GM11168 (cell line): Measurements from ENCODE around the gene GALNS.

ENCODE experiments used
- in situ Hi-C: fragments of 300-500 bp; cut with MboI; formaldehyde crosslinking; loops from one replicate; pipeline ENCODE4 v1.12.0; 2022; ENCODE audit warnings: low sequenced_read_pairs; ENCODE audit not compliant: unreplicated experiment

GALNS gene

DNA sequence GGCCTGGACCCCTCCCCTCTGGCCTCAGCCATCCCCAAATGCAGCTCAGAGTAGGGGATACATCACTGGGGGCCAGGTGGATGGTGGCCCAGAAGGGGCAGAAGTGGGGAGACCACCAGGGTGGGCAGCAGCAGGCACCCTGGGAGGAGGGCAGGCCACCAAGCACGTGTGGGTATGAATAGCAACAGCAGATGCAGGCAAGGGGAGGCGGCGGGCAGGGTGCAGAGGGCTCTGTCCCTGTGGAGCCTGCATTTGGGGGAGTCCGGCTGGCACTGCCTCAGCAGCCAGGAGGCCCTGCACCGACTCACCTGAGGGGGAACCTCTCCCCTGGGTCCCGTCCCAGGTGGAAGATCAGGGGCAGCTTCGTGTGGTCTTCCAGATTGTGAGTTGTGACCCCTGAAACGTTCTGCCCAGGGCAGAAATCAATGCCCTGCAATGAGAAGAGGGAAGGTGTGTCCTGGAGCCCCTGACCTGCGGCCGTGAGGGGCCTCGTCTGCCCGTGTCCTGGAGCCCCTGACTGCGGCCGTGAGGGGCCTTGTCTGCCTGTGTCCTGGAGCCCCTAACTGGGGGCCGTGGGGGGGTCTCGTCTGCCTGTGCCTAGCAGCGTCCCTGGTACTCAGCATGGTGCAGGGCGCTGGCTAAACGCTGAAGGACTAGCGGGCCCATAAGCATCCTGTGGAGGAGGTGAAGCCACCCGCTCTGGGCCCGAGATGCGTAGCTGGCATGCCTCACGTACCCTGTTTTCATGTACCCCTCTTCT is 34.3 kb downstream of the GALNS start:
- in situ Hi-C loops, result loop anchor here (10.0 kb wide), 1 partner anchor 342 kb away; no protein-coding TSS in a partner anchor

GRCh38 chr16:88821168-88821850 is 35.4 kb downstream of the GALNS start:
- in situ Hi-C loops, result loop anchor here (10.0 kb wide), 1 partner anchor 343 kb away; no protein-coding TSS in a partner anchor

DNA sequence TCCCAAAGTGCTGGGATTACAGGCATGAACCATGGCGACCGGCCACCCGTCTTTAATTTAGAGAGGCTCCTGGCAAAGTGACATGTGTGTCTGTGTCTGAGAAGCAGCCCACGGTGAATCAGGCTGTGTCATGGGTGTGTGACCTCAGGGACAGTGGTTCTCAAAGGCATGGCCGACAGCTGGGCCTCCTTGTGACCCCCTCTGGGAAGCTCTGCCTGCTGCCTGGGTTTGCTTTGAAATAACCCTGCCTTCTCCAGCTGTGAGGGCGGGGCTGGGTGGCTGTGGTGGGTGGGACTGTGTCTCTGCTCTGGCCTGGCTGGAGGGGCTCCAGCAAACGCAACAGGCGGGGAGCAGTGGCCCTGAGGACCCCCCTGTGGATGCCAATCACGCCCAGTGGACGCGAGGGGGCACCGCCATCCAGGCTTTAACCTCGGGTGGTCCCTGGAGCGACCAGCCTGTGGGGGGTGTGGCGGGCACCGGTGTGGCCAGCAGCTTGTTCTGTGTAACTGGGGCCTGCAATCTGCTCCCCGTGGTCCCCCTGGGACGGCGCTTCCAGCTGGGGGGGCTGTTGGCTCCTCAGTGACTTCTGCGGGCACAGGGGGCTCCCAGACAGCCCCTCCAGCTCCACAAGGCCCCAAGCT is 36.2 kb downstream of the GALNS start:
- in situ Hi-C loops, result loop anchor here (10.0 kb wide), 1 partner anchor 344 kb away; no protein-coding TSS in a partner anchor

DNA sequence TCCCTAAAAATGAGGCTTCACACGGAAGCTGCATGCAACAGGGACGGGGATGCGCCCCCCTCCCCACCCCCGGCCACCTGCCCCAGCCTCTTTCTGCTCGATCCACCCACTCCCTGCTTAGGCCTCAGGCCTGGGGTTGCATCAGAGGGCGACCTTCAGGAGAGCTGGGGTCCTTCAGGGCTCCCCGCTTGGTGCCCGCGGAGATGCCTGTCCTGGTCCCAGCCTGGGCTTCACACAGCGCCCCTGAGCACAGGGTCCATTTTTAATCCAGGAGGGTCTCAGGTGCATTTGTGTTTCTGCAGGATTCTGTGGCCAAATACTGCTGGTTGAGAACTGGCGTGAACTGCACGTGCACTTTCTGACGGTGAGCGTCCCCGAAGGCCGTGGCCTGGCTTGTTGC is 37.6 kb downstream of the GALNS start:
- in situ Hi-C loops, result no loop called here

- in situ Hi-C loops, result no loop called here
Measured at GRCh38 chr16:88818575-88818874, 38.2 kb downstream of the GALNS start.

GRCh38 chr16:88817785-88818574 is 38.8 kb downstream of the GALNS start:
- in situ Hi-C loops, result no loop called here

DNA sequence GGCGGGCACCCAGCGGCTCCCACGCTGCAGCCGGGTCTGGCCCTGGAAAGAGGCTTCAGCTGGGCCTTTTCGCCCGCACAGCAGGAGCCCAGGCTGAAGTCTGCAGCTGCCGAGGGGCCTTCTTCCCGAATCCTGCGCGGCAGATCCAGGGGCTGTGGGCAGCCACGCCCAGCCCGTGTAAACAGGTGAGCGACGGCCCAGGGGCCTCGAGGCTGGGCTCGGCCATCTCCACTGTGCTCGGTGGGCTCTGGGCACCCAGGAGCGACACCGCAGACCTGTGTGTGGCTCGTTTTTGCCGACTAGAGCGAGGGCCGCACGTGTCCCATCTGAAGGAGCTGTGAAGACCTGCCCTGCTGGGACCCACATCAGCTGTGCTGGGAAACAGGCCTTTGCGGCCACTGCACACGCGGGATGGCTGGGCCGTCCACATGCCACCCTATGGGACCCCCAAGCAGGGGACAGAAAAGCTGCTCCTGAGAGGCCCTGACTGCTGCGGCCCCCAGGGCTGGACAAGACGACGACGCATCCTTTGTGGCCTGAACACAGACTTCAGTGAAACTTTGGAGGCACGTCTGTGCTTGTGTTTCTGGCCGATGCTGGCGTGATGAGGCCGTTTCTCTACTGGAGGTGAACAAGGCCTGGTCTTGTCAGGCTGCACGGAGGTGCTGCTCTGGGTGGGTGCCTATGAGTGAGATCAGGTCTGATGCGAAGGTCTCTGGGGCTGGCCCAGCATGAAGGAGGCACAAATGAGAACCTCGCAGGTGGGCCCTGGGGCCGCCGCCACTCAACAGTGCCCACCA is 39.8 kb downstream of the GALNS start:
- in situ Hi-C loops, result no loop called here

GRCh38 chr16:88815901-88816589 is 40.7 kb downstream of the GALNS start:
- in situ Hi-C loops, result no loop called here

DNA sequence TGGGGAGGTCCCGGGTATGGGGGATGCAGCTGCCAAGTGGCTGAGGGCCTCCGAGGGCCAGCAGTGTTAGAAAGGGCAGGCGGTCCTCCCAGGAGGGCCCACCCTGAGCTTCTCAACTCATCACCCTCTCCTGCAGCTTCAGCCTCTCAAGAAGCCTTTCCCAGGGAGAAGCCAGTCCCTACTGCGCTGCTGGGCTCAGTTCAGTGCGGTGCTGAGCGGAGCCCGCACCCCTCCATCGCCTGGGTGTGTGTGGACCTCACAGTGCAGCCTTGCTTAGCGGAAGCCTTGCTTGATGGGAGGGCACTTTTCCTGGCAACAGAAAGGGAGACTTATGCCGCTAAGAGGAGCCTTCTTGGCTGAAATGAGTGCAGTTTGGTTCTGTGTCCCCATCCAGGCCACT is 41.5 kb downstream of the GALNS start:
- in situ Hi-C loops, result no loop called here

GRCh38 chr16:88814144-88814502 is 42.6 kb downstream of the GALNS start:
- in situ Hi-C loops, result no loop called here

GRCh38 chr16:88813269-88814143 is 43.2 kb downstream of the GALNS start:
- in situ Hi-C loops, result no loop called here

DNA sequence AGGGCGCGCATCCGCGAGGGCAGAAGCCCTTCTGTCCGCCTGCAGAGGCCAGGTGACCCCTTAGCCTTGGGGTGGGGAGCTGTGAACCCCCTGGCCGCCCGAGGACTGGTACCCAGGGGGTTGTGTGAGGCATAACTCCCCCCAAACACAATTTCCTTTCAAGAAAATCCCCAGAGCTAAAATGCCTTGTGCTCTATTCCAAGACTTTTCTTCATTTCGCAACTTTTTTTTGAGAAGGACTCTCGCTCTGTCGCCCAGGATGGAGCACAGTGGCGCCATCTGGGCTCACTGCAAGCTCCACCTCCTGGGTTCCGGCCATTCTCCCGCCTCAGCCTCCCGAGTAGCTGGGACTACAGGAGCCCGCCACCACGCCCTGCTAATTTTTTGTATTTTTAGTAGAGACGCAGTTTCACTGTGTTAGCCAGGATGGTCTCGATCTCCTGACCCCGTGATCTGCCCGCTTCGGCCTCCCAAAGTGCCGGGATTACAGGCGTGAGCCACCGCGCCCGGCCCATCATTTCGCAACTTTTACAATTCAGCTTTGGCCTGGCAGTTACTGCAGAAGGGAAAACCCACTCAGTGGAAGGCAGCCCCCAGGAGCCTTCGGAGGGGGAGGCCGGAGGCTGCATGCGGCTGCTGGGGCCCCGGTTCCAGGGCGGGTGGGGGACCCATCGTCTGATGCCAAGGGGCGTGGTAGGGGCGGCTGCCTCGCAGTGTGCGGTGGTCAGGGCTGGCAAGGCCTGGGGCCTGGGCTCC is 44.1 kb downstream of the GALNS start:
- in situ Hi-C loops, result no loop called here

- in situ Hi-C loops, result no loop called here
Measured at GRCh38 chr16:88811769-88812512, 44.8 kb downstream of the GALNS start, which contains the start of gene APRT. APRT (minus strand) TSS chr16:88811928; CDS start chr16:88811899, 29 bp downstream.

DNA sequence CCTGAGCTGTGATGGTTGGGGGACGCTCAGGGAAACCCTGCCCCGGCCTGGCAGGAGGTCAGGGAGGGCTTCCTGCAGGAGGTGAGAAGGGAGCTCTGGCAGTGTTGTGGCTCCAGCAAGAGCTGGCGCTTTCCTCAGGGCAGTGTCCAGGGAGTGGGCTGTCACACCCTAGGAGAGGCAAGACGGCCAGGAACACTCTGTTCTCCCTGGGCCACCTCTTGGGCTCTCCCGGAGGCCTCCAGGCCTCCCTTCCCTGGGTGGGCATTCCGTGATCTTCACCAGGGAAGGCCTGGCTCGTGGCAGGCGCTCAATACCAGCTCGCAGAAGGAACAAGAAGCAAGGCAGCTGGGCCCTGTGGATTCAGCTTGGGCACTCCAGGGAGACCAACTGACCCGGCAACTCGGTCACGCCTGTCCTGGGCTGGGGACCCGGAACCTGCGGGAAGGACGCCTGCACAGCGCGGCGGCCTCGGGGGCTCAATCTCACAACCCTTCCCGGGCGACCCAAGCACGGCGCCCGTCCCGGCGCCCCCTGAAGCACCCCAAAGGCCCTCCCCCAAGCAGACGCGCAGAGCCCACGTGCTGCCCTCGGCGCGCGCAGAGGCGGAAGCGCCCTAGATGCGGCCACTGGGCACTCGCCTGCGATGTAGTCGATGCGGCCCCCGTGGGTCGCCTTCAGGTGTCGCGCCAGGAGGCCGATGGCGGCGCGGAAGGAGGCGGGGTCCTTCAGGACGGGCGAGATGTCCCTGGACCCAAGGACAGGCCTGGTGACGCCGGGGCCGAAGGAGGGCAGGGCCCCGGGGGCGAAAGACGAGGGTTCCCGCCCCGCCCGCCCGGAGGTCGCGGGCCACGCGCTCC is 45.6 kb downstream of the GALNS start:
- in situ Hi-C loops, result no loop called here

DNA sequence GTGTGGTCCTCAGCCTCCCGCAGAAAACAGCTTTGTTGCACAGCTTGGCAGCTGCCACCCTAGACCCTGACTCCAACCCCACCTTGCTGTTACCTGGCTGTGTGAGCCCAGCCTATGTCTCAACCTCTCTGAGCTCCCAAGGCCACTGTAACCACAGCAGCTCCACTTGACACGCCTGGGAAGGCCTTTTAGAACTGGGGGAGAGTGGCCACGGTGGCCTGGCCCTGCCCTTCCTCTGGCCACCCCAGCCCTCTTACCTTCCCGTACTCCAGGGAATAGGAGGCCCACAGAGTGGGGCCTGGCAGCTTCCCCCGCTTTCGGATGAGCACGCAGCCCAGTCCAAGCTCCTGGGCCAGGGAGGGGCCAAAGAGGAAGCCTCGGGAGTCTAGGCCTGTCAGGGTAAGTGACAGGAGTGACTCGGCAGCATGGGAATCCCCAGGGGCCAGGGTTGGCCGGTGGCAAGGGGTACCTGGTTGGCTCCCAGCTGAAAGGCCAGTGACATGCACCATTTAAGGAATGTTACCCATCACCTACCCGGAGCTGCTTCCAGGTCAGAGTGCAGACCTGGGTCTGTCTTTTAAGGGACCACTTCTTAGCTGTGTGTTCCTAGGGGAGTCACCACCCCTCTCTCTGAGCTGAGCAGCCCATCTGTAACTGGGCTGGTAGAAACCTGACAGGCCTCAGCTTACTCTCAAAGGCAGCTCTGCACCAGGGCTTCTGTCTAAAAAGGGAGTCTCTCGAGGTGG is 46.4 kb downstream of the GALNS start:
- in situ Hi-C loops, result no loop called here
